Panc1 (cell line): ENCODE data around the gene CD274. TPM values are rescaled to one million over a fixed set of nuclear protein-coding genes. Genes with fewer than 3 reads are reported as not detected.

Experiments used
- ATAC-seq: fragments of 200-7000 bp; cut with Tn5 transposase; 2 replicates; pipeline ENCODE4 v1.9.1; 2020; ENCODE audit warnings: mild to moderate bottlenecking, moderate library complexity
- BruUV-seq: library from RNA; stranded (reverse); fragments of 400-500 nt; replicated peaks from 2 replicates; lab custom pipeline; 2021; lab: Mats Ljungman, UMichigan
- CTCF ChIA-PET: fragments of 300-600 bp; sonication (Branson Sonifier 250); formaldehyde crosslinking; loops from one replicate; lab custom pipeline; 2022; ENCODE audit warnings: antibody characterized with exemption; lab: Charles Lee
- POLR2A ChIA-PET: fragments of 300-600 bp; sonication (Branson Sonifier 250); formaldehyde crosslinking; loops from one replicate; lab custom pipeline; 2022; ENCODE audit warnings: antibody characterized with exemption; lab: Charles Lee
- DNase-seq: peaks from one replicate; pipeline ENCODE4 v3.0.0-alpha.2; 2010; ENCODE audit warnings: low read depth, low spot score
- H3K27ac ChIP-seq: 2 replicates; pipeline ENCODE4 v1.5.1; 2011; ENCODE audit warnings: mild to moderate bottlenecking, low read length, inconsistent platforms
- H3K27me3 ChIP-seq: fragments of 200-500 bp; sonication (Bioruptor generic); 2 replicates; pipeline ENCODE4 v1.6.0; 2014; ENCODE audit warnings: low read length, inconsistent platforms; ENCODE audit not compliant: control insufficient read depth, insufficient read depth
- H3K36me3 ChIP-seq: fragments of 200-500 bp; sonication (Bioruptor generic); 2 replicates; pipeline ENCODE4 v1.5.1; 2014; ENCODE audit warnings: inconsistent platforms, mild to moderate bottlenecking, low read length, moderate library complexity; ENCODE audit not compliant: control insufficient read depth, insufficient read depth
- H3K4me1 ChIP-seq: 2 replicates; pipeline ENCODE4 v1.5.1; 2011; ENCODE audit warnings: inconsistent platforms, mild to moderate bottlenecking, low read length, moderate library complexity; ENCODE audit not compliant: control insufficient read depth, insufficient read depth
- H3K4me3 ChIP-seq, 2 experiments: 2 replicates each; pipeline ENCODE4 v1.5.1; 2011 to 2012; ENCODE audit warnings: low read depth in 2 of 2, low read length in 2 of 2, mild to moderate bottlenecking in 2 of 2, inconsistent platforms in 1 of 2, moderate library complexity in 1 of 2
- H3K9me3 ChIP-seq: fragments of 200-500 bp; sonication (Bioruptor generic); 2 replicates; pipeline ENCODE4 v1.5.1; 2014; ENCODE audit warnings: low read depth, mild to moderate bottlenecking, inconsistent platforms, low read length, moderate library complexity; ENCODE audit not compliant: control insufficient read depth, insufficient read depth
- CTCF ChIP-seq: fragments of 450-650 bp; IDR thresholded peaks from 2 replicates; pipeline ENCODE4 v1.5.1; 2017; ENCODE audit warnings: mild to moderate bottlenecking
- POLR2AphosphoS5 ChIP-seq: IDR thresholded peaks from 2 replicates; pipeline ENCODE4 v1.6.1; 2012; ENCODE audit warnings: mild to moderate bottlenecking, low read depth, low read length, moderate library complexity
- REST ChIP-seq, 2 experiments: IDR thresholded peaks; 2 replicates each; pipeline ENCODE4 v1.6.1; 2011 to 2012; ENCODE audit warnings: low read depth in 2 of 2, control low read depth in 1 of 2, low read length in 1 of 2, mild to moderate bottlenecking in 1 of 2, moderate library complexity in 1 of 2; ENCODE audit not compliant: insufficient read depth in 1 of 2
- SIN3A ChIP-seq: IDR thresholded peaks from 2 replicates; pipeline ENCODE4 v1.6.1; 2012; ENCODE audit warnings: low read depth, mild to moderate bottlenecking, low read length, moderate library complexity, borderline replicate concordance; ENCODE audit not compliant: insufficient read depth
- TCF7L2 ChIP-seq: IDR thresholded peaks from 2 replicates; pipeline ENCODE4 v1.6.1; 2011; ENCODE audit warnings: mild to moderate bottlenecking, low read depth, low read length, inconsistent platforms
- in situ Hi-C: cut with HindIII; loops from 2 replicates; pipeline ENCODE4 v1.10.0; 2016; ENCODE audit warnings: low sequenced_read_pairs, low pct_unique_long_range_greater_than_20kb
- intact Hi-C: fragments of 100-400 bp; cut with micrococcal nuclease; formaldehyde crosslinking; loops from one replicate; pipeline ENCODE4 v1.10.0; 2022; ENCODE audit not compliant: unreplicated experiment
- total RNA-seq: library from RNA; stranded (reverse); gene quantifications from one replicate; pipeline ENCODE4 v1.2.1, GENCODE V29; 2021; ENCODE audit not compliant: unreplicated experiment

Gene CD274
- total RNA-seq, 1 experiment from 2014 or later: 0.21 TPM

GRCh38 chr9:5428172-5428571 lies 22.2 kb upstream of the CD274 start:
- H3K27me3 ChIP-seq: no peaks in the 10 kb centered on the region
- in situ Hi-C loops: no loop called here
- DNase-seq (no peak), ATAC-seq (no peak)
- H3K9me3 ChIP-seq: no peaks in the 10 kb centered on the region
- TF ChIP-seq POLR2AphosphoS5 (no peak), TCF7L2 (no peak), REST (IDR thresholded peaks at IDR 0.05; ENCODE audit: insufficient read depth in 1 of 2, low read depth in 2 of 2, low read length in 1 of 2) (no peak), SIN3A (no peak), CTCF (no peak)
- intact Hi-C loops: loop anchor here (5.0 kb wide), 1 partner anchor 241 kb away; the partner anchor contains the start of gene INSL6
- H3K4me1 ChIP-seq: no peaks in the 10 kb centered on the region
- POLR2A ChIA-PET: no interaction called here
- CTCF ChIA-PET: no interaction called here
- BruUV-seq: no TSS peak
- no peaks in the 10 kb centered on the region for H3K36me3 ChIP-seq
- no peak overlapping the region for H3K4me3 ChIP-seq
- H3K27ac ChIP-seq: no peak overlapping the region

- intact Hi-C loops: loop anchor here (5.0 kb wide), 1 partner anchor 242 kb away; the partner anchor contains the start of gene INSL6
- TF ChIP-seq REST (IDR thresholded peaks at IDR 0.05; ENCODE audit: insufficient read depth in 1 of 2, low read depth in 2 of 2, low read length in 1 of 2): no peak
- Histone ChIP-seq H3K9me3 (no peaks in the 10 kb centered on the region), H3K27me3 (no peaks in the 10 kb centered on the region), H3K4me3 (no peak overlapping the region), H3K27ac (no peak overlapping the region), H3K4me1 (no peaks in the 10 kb centered on the region), H3K36me3 (no peaks in the 10 kb centered on the region)
- ChIA-PET POLR2A (no interaction called here), CTCF (no interaction called here)
- BruUV-seq: no TSS peak
- ATAC-seq (no peak), DNase-seq (no peak)
- in situ Hi-C loops: no loop called here
These were observed 21.4 kb upstream of the CD274 start for GRCh38 chr9:5428794-5429528.
